Measurements from ENCODE around the gene ZFP92.
"Not testable (repeated sequence)": the region's sequence is repeated elsewhere in the genome, so short reads cannot be mapped to it uniquely, and the experiment has no call there.

The ZFP92 gene, protein sequence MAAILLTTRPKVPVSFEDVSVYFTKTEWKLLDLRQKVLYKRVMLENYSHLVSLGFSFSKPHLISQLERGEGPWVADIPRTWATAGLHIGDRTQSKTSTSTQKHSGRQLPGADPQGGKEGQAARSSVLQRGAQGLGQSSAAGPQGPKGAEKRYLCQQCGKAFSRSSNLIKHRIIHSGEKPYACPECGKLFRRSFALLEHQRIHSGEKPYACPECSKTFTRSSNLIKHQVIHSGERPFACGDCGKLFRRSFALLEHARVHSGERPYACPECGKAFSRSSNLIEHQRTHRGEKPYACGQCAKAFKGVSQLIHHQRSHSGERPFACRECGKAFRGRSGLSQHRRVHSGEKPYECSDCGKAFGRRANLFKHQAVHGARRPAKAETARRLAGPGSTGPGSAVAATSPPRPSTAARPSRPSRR

DNA sequence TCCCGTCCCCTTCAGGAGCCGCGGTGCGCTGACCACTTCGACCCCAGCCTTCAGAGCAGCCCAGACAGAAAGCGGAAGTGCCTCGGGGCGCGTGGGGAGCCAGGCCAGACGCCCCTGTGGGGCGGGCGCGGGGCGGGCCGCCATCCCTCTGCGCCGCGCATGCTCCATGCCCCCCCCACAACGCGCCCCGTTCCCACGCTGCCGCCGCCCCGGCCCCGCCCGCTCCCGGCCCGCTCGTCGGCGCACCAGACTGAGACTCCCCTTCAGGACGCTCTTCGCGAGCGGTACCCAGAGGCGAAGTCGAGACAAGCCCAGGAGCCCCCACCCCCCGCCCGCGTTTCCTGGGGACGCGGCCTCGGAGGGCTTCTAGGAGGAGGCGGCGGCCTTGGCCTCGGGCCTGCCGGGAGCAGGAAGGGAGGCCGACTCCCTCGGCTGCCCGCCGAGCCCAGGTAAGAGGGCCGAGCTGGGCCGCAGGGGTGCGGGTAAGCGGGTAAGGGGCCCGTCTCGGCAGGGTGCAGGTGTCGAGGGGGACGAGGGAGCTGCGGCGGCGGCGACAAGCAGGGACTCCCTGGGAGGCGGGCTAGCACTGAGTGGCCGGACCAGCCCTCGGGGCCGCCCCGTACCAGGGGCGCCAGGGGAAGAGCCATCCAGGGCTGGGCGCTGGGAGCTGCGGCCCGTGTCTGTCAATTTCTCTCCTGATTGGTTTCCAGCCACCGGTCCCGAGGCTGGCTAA, at the start of gene ZFP92:
Gene ZFP92 (plus strand): TSS at position 218 of the 733 bp plus-strand sequence. CDS start 6,851 bp downstream, outside the sequence.
- DNase-seq = no peak

DNA sequence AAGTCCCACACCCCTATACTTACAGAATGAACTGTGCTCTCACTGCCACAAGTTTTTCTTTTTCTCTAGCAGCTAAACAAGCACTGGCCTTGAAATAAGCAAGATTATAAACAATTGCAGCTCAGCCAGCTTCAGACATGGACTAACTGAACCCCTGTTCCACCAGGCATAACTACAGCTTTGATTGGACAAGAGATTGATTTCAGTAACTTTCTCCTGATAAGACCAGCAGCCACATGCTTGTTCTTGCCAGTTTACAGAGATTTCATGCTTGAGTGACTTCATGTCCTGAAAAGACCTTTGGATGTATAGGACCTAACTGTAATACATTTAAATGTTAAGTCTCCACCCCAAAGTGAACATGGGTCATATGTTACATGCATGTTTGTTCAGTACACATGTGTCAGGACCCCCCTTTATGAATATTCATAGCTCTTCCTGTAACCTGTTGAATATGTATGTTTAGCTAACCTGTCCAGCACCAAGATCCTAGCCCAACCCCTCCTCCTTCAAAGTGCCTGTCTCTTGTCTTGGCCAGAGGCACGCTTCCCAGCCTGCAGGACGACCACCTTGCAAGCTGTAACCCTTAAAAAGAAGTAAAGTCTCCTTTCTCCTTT, 49.4 kb upstream of the ZFP92 start:
- DNase-seq = no peak

DNA sequence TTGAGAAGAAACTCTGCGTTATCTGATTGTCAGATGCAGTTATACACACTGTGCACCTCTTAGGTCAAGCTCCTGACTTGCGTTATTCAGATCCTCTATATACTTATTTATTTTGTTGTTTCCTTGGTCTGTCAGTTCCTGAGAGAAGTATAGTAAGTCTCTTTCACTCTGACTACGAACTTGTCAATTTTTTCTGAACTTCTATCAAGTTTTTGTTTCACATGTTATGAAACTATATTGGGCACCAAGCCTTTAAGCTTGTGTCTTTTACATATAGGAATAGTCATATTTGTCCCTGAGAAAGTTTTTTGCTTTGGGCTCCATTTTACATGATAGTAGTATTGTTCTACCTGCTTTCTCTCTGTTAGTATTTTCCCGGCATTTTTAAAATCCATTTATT, 45.6 kb upstream of the ZFP92 start:
- DNase-seq = no peak

DNA sequence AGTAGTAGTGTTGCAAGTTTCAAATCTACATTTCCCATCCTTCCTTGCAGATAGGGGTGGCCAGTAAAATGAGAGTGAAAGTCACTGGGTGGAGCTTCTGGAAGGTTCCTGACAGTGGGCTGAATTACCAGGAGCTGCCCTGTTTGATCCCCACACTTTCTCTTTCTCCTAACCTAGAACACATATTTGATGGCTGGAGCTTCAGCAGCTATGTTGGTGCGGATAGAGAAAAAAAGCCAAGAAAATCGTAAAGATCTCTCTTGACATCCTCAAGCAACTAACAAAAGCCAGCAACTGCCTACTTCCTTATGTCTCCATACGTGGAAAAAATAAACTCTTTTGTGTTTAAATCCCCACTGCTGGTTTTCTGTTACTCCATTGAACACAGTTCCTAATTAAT, 45.2 kb upstream of the ZFP92 start:
- DNase-seq = no peak

DNA sequence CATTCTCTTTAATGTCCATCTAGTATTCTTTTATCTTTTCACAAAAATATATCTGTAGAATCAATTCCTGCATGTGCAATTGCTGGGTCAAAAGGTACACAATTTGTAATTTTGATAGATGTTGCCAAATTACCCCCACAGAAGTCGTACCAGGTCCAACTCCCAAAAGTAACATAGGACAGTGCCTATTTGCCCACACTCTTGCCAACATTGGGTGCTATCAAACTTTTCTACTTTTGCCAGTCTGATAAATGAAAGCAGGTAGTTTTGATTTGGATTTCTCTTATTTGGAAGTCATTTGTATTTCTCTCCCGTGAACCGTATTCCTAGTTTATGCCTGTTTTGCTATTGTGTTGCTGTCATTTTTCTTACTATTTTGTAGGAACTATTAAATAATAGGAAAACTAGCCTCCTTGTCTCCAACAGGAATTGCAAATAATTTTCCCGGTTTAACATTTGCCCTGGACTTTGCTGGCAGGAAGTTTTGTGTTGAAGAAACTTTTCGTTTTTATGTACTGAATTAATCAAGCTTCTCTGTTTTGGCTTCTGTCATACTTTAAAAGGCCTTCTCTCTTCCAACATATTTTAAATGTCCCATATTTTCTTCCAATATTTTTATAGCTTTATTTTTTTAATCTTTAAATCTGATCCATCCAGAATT, 44.3 kb upstream of the ZFP92 start:
- no peak for DNase-seq

DNA sequence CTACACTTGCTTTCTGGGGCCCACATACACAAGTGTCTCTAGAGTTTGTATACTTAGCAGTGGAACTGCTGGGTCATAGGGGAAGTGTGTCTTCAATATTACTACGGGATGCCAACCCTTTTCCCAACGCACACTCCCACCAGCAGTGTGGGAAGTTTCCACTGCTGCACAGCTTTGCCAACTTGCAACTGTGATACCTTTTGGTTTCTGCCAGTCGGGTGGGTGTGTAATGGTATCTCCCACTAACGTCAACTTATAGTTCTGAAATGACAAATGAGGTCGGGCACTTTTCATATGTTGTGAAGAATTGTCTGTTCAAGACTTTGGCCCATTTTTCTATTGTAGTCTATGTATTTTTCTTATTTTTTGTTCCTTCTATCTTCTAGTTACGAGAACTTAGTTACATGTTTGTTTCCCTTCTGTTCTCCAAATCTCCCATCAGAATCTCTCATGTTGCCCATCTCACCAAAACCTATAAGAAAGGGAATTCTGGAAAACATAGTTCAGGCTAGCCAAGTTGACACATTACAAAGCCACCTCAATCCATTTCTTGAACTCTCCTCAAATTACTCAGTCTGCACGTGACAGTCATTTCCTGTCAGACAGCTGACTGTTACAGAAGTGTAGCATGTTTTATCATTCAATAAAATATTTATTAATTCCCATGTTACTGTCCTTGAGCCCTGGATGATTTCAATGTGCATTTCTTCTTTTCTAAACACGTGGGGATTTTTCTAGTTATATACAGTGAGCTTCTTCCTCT, 40.8 kb upstream of the ZFP92 start:
- no peak for DNase-seq

DNA sequence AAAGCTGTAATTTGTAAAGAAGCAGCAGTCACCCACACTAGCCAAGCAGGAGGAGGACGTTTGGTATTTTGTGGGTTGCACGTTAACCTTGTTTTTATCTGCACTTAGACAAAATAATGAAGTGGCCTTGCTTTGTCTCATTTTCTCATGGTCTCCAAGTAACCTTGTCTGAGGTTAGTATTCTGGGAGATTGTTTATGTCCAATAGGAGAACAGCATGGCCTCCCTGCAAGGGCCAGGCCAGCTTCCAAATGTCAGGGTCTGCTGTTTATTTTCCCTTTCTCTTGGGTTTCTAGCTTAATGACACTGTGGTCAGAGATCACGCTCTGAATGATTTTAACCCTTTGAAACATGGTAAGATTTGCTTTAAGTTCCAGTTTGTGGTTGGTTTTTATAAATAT, 40.0 kb upstream of the ZFP92 start:
- no peak for DNase-seq

DNA sequence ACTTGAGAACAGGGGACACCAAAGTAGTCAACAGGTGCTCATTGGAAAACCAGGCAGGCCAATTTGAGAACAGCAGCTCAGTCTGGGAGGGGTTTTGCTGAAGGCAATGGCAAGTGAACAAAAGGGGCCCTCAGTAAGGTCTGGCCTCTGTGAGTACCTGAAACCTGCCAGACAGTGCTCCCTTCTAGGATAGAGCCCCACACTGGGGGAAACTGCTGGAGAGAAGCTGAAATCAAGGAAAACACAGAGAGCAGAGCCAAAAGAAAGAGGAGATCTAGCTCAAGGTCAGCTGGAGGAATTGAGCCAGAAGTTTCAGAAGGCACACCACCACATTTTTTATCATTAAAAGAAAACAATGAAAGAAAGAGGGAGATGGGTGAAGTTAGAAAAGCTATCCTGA, 38.3 kb upstream of the ZFP92 start:
- DNase-seq = no peak

DNA sequence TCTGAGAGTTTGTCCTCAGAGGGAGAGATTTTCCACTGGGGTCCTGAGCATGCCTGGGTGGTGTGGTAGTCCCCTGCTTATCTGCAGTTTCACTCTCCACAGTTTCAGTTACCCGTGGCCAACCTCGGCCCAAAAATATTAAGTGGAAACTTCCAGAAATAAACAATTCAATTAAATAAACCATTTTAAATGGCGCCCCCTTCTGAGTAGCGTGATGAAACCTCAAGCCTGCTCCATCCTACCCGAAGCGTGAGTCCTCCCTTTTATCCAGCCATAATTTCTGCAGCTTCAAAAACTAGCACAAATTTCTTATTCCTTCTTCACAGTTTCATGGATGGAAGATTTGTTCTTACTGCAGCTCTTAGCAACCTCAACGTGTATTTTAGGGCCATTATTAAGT, 36.8 kb upstream of the ZFP92 start:
- no peak for DNase-seq

DNA sequence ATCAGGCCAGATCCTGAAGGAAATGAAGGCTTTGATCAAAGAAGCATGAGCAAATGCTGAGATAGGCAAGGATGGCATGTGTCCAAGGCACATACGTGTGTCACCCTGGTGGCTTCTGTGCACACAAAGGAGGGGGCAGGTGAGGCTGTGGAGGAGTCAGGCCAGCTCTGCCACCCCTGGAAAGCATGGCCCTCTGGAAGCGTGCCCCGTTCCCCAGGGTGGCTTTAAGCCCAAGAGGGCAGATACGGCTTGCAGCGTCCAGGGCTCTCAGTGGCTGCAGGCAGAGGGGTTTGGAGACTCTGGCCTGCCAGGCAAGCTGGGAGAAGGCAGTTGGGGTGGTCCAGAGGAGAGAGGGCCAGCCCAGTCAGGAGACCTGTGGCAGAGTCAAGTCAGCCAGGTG, 35.7 kb upstream of the ZFP92 start:
- DNase-seq = no peak

DNA sequence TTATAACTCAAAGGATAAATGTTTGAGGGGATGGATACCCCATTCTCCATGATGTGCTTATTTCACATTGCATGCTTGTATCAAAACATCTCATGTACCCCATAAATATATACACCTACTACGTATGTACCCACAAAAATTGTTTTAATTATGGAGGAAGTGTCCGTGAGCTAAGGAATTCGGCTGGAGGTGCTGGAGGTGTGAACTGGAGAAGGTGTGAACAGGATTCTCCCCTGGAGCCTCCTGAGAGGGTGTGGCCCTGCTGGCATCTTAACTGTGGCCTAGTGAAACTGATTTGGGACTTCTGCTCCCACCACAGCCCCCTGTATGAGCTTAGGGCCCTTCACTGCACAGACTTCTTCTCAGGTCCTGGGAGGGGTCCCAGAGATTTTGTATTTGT, 33.5 kb upstream of the ZFP92 start:
- DNase-seq = no peak

DNA sequence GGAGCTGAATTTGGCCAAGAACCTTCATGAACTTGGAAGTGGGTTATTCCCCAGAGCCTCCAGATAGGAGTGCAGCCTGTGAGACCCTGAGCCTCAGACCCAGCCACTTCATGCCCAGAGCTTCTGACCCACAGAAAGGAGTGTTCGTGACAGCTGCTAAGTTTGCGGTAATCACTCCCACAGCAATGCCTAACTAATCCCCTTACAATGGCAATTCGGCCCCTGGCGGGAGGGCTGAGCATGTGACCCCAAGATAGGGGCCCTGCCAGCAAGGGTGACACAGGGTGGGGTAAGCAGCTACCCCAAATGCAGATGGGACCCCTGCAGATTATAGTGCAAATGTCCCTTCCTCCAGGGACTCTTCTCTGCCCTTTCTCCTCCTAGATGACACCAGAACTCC, 32.7 kb upstream of the ZFP92 start:
- DNase-seq = no peak

DNA sequence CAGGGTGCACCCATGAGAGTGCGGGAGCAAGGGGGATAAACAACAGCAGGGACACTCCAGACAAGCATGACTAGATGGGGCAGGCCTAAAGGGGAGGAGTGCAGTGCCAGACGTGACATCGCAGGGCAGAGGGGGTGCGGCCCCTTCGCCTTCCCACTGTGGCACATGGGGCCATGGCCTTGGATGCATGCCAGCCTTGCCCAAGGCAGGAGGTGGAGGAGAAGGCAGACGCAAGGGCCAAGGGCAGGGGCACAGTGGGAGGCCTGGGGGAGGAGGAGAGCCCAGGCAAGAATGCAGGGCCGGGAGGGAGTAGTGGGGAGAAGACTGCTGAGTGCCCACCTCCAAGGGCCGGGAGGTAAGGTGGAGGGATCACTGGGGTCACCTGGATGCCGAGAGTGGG, 31.8 kb upstream of the ZFP92 start:
- no peak for DNase-seq

DNA sequence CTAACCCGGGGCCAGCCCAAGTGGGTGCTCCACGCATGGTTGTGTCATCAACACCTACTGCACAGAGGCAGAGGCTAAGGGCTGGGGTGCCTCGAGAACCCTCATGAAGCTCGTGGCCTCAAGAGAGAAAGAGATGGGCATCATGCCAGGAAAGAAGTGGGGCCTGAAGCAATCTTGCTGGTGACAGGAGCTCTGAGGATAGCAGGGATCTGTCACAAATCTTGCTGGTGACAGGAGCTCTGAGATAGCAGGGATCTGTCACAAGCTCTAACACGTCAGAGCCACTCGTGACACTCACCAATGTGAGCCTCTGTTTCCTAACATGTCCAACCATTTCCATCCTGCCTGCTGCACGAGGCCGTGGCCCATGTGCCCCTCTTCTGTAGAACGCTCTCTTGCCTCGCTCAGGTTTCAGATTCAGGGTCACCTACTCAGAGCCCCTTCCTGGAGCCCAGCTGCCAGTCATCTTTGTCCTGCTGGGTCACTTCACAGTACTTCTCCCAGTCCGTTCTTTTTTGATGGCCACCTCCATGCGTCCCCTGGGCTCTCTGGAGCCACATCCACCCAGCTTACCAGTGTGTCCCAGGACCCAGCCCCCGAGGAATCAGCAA, 31.2 kb upstream of the ZFP92 start:
- DNase-seq = no peak

DNA sequence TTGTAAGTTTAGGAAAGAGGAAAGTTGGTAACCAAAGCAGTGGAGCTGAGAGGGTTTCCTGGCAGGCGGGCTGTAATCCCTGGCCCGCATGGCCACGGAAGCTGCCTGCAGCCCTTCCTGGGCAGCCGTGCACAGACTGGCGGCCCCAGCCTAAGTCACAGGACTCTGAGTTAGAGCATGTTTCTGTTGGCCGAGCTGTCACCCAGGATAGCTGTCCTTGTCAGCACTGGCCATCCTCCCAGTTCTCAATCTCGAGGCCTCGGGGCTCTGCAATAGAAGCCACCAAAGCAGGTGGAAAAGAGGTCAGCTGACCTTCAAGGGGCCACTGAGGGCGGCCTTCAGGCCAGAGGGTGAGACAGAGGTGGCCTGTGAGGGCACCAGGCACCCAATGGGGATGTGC, 30.6 kb upstream of the ZFP92 start:
- no peak for DNase-seq

DNA sequence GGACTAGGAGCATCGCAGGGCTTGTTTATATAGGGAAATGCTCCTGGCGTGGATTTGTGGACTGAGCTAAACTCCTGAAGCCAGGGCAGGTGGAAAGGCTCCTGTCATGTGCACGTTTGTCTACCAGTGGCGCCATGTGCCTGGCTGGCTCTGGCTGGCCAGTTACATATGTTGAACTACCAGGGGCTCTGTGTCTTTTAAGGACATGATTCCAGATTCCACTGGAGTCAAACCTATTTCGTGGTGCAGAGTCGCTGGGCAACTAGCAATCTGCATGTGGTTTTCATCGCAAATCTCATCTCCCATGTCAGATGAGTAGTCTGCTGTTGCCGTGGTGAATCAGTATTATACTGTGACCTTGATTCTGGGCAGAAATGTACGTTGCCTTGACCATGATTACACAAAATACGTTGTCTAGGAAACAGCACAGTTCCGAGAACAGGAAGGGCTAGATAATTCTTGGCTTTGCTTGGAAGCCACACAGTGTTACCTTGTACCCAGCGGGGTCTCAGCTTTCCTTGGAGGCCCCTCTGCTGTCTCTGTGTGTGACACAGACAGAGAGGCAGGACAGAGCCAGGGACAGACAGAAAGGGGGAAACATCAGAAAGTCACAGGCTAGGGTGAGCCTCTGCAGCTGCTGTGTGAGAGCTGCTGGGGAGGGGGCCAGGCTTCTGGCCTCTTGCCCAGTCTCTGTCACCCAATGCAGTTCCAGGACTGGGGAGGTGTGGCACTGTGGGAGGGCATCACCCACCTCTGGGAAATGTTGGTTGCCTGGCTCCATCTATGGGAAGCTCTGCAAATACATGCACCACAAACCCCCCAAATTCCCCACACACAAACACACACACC, 29.4 kb upstream of the ZFP92 start:
- peak in 1 of 2 experiments; percentile 9 for DNase-seq

DNA sequence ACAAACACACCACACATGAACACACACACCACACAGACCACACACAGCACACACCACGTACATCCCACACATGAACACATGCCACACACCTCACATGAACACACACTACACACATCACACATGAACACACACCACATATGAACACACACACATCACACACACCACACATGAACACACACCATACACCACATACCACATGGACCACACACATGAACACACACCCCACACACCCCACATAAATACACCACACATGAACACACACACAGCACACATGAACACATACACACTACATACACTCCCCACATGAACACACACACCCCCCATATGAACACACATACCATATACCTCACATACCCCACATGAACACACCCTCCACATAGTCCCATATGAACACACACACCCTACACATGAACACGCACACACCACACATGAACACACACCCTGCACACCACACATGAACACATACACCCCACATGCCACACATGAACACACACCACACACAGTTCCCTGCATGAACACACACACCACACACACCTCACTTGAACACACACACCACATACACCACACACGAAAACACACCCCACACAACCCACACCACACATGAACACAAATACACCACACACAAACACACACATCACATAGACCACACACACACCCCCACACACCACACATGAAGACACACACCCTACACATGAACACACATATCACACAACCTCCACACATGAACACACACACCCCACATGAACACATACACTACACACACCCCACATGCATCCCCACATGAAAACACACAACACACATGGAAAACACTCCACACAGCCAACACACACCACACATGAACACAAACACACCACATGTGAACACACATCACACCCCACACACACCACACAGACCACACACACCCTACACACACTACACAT, 28.4 kb upstream of the ZFP92 start:
- DNase-seq = no peak

DNA sequence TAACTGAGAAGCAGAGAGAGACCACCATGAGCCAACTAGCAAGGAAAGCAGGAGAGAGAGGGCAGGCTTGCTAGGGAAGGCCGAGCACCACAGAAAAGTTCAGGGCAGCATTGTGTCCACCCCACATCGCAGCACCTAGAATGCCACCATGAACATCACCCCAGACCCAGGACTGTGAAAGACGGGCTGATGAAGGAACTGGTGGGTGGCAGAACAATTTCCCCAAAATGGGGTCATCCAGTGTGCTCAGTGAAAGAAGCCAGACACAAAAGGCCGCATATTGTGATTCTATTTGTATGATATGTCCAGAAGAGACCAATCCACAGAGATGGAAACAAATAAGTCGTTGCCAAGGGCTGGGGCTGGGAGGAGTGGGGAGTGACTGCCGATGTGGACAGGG, 26.9 kb upstream of the ZFP92 start:
- no peak for DNase-seq

DNA sequence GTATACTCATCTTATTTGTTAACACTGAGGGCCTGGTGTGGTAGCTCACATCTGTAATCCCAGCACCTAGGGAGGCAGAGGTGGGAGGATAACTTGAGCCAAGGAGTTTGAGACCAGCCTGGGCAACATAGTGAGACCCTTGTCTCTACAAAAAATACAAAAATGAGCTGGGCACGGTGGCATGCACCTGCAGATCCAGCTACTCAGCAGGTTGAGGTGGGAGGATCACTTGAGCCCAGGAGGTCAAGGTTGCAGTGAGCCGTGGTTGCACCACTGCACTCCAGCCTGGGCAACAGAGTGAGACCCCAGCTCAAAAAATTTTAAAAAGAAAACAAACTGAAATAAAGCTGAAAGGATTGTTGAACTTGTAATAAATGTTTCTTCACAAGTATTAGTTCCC, 26.3 kb upstream of the ZFP92 start:
- not testable (repeated sequence) for DNase-seq

DNA sequence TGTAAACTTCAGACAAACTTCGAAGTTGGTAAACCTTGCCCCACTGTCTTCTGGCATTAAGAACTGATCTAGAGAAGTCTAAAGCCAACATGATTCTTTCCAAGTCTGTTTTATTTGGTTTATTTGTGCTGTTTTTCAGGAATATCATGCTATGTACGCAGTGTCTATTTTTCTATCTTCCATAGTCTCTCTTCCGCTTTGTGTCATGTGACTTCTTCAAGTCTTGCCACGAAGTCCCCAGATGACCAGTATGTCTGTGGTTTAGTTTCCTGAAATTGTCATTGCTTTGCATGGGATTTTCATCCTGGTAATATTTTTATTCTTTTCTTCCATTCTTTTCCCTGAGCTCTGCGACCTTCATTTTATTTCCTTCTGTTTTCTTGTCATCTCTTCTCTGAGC, 25.2 kb upstream of the ZFP92 start:
- no peak for DNase-seq
